A549 (cell line): Measurements from ENCODE around the gene C11orf65.

ENCODE experiments used
- HOXA7 ChIP-seq: fragments of 250-450 bp; sonication (Bioruptor Pico); IDR thresholded peaks from 2 replicates; pipeline ENCODE4 v1.5.0; 2020; ENCODE audit warnings: mild to moderate bottlenecking, moderate library complexity
- MAFK ChIP-seq: fragments of 450-650 bp; IDR thresholded peaks from 2 replicates; pipeline ENCODE4 v1.6.1; 2014; ENCODE audit not compliant: partially characterized antibody
- MAZ ChIP-seq: fragments of 150-350 bp; IDR thresholded peaks from 2 replicates; pipeline ENCODE4 v1.6.1; 2014; ENCODE audit warnings: antibody characterized with exemption, low read depth, low read length, borderline replicate concordance
- POLR2A ChIP-seq: IDR thresholded peaks from 2 replicates; pipeline ENCODE4 v1.6.1; 2012; ENCODE audit warnings: mild to moderate bottlenecking, low read length
- RCOR1 ChIP-seq: fragments of 150-350 bp; IDR thresholded peaks from 2 replicates; pipeline ENCODE4 v1.6.1; 2014; ENCODE audit warnings: antibody characterized with exemption, low read length, low read depth
- SMC3 ChIP-seq: fragments of >200 bp; sonication (Bioruptor Twin); formaldehyde crosslinking; IDR thresholded peaks from 3 replicates; pipeline ENCODE4 v1.6.1; 2018; ENCODE audit warnings: inconsistent platforms
- SREBF2 ChIP-seq: fragments of 450-650 bp; IDR thresholded peaks from 2 replicates; pipeline ENCODE4 v1.6.1; 2014; ENCODE audit warnings: mild to moderate bottlenecking, moderate library complexity
- TF ChIP-seq, protein P1 (sequence below): fragments of >200 bp; sonication (Bioruptor Twin); formaldehyde crosslinking; IDR thresholded peaks from 3 replicates; pipeline ENCODE4 v1.5.1; 2016

DNA sequence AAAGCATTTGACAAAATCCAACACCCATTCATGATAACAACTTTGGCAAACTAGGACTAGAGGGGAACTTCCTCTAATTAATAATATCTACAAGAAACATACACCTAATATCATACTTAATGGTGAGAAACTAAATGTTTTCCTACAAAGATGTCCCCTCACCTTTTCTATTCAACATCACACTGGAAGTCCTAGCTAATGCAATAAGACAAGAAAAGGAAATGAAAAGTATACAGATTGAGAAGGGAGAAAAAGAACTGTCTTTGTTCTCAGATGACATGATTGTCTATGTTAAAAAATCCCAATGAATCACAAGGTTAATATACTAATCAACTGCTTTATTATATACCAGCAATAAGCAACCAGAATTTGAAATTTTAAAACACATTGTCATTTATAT, 52.4 kb downstream of the C11orf65 start:
- TF ChIP-seq HOXA7 (CRISPR knock-in tag) (no peak), SREBF2 (no peak), RCOR1 (no peak), MAZ (no peak), POLR2A (no peak), SMC3 (no peak), MAFK (no peak)
- TF ChIP-seq, protein P1, sequence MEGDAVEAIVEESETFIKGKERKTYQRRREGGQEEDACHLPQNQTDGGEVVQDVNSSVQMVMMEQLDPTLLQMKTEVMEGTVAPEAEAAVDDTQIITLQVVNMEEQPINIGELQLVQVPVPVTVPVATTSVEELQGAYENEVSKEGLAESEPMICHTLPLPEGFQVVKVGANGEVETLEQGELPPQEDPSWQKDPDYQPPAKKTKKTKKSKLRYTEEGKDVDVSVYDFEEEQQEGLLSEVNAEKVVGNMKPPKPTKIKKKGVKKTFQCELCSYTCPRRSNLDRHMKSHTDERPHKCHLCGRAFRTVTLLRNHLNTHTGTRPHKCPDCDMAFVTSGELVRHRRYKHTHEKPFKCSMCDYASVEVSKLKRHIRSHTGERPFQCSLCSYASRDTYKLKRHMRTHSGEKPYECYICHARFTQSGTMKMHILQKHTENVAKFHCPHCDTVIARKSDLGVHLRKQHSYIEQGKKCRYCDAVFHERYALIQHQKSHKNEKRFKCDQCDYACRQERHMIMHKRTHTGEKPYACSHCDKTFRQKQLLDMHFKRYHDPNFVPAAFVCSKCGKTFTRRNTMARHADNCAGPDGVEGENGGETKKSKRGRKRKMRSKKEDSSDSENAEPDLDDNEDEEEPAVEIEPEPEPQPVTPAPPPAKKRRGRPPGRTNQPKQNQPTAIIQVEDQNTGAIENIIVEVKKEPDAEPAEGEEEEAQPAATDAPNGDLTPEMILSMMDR = no peak
